Urinary bladder (tissue), 4 donors: ENCODE measurements around the gene LMBRD2. TPM values are rescaled to one million over a fixed set of nuclear protein-coding genes. Genes with fewer than 3 reads are reported as not detected.

Experiments used
- DNase-seq: peaks from one replicate; pipeline ENCODE4 v3.0.0-alpha.2; 2015; ENCODE audit errors: extremely low spot score
- H3K27ac ChIP-seq: one replicate; pipeline ENCODE4 v1.5.1; 2013; ENCODE audit warnings: low read depth, mild to moderate bottlenecking, moderate library complexity
- H3K36me3 ChIP-seq: one replicate; pipeline ENCODE4 v1.6.1; 2013; ENCODE audit warnings: mild to moderate bottlenecking, moderate library complexity; ENCODE audit not compliant: insufficient read depth
- H3K4me1 ChIP-seq: one replicate; pipeline ENCODE4 v1.6.1; 2013; ENCODE audit warnings: mild to moderate bottlenecking, moderate library complexity; ENCODE audit not compliant: insufficient read depth
- H3K4me3 ChIP-seq: one replicate; pipeline ENCODE4 v1.5.1; 2013; ENCODE audit warnings: low read depth, low read length
- WGBS: extraction: QIAGEN DNeasy Blood & Tissue Kit; methylation state at CpG from one replicate; pipeline ENCODE4 v1.1.7; 2013; 5-methylcytosine and 5-hydroxymethylcytosine counted together
- polyA plus RNA-seq: library from polyadenylated mRNA; stranded (reverse); fragments of 200-250 nt; gene quantifications from one replicate; pipeline ENCODE4 v1.2.3, GENCODE V29; 2013
- total RNA-seq: library from RNA; depleted of rRNA; stranded (reverse); fragments of >200 nt; gene quantifications from one replicate; pipeline ENCODE4 v1.2.3, GENCODE V29; 2014
- donor health status: healthy with polysubstance abuse.
- donor health status: healthy.

The LMBRD2 gene
- total and polyA plus RNA-seq, 2 donors, result 5.7 to 31.6 TPM

DNA sequence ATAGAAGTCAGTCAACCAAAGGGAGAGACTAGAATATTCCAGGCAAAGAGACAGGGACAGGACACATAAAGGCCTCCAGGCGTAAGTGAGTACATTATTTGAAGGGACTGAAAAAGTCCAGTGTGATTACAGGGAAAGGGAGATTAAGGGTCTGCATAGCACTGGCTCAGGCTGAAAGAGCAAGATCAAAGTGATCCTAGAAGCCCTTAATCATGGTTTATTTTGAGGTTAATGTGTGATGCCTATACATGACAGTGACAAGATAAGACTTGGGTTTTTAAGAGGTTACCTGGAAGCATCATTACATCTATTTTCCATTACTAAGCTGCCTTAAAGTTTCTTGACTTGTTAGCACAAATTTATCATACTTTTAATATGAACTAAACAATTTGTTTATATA lies 25.8 kb downstream of the LMBRD2 start:
- H3K4me3 ChIP-seq, result no peak overlapping the region
- H3K36me3 ChIP-seq, result peaks cover 1% of the 10 kb centered on the region
- H3K4me1 ChIP-seq, result no peaks in the 10 kb centered on the region
- DNase-seq, result no peak
- H3K27ac ChIP-seq, result no peak overlapping the region
- WGBS, result 88% methylated on average over 1 of the region's 1 CpG

DNA sequence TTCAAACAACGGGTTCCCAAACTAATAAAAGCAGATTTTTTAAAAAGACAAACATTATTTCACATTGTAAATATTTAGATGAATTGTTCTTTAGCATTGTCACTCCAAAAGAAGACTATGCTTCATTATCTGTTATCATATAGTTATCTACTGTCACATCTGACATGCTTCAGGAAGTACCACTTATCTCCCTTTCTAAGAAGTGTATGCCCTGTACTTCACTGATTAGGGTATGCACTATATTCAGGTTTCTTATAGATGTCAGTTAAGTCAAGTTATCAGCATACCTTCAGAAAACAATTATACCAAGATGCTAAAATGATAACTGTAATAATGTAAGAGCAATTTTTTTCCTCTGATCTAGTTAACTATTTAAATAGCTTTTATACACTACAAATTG lies 40.4 kb downstream of the LMBRD2 start:
- peaks cover 6% of the 10 kb centered on the region for H3K36me3 ChIP-seq
- no peak overlapping the region for H3K27ac ChIP-seq
- WGBS, result 66% methylated on average over 1 of the region's 1 CpG
- DNase-seq, result no peak
- H3K4me1 ChIP-seq, result no peaks in the 10 kb centered on the region
- no peak overlapping the region for H3K4me3 ChIP-seq

DNA sequence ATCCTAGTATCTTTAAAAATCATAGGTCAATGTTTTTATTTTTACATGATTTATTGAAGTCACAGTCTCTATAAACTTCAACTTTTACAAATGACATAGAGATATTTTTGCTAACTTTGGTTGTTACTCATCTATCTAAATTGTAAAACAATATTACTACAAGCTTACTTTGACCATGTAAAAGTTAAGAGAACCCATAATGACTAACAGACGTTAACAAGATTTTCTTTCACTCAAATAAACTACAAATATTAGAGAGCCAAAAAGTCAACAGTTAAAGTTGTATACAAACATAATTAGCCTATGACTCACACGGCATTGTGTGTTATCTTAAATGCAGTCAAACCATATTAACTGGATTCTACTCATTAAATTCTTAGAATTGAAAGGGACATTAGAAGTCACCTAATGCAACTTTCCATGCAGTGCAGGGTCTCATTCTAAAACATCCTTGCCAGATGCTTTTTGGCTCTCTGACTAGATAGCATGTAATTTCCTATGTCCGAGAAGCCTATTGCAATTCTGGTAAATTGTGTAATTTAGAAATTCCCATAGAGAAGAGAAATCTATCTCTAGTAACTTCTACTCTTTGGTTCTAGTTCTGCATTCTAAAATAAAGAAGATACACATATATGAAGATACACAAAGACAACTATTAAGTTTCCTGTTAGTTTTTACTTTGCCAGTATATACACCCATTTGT lies 42.8 kb downstream of the LMBRD2 start:
- DNase-seq, result no peak
- Histone ChIP-seq H3K36me3 (peaks cover 7% of the 10 kb centered on the region), H3K4me3 (no peak overlapping the region), H3K4me1 (no peaks in the 10 kb centered on the region), H3K27ac (no peak overlapping the region)
- 59% methylated on average over 3 of the region's 3 CpGs for WGBS

DNA sequence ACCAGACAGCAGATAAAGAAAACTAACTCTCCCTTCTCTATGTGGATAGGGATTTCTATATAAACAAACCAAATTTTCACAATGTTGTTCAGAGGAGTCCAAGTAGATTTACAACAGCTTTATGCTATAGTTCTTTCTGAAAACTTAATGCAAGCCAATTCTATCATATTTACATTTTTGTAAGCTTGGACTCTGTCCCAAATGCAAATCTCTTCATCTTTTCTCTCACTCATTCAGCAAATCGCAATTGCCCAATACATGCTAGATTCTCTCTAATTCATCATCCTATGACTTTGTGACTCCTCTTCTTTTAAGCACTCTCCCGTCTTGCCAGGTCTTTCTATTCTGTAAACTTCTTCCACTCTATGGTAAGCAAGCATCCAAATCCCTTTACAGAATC lies 45.9 kb downstream of the LMBRD2 start:
- H3K27ac ChIP-seq, result no peak overlapping the region
- no peaks in the 10 kb centered on the region for H3K4me1 ChIP-seq
- 54% methylated on average over 2 of the region's 2 CpGs for WGBS
- no peak for DNase-seq
- no peak overlapping the region for H3K4me3 ChIP-seq
- H3K36me3 ChIP-seq, result peaks cover 7% of the 10 kb centered on the region

DNA sequence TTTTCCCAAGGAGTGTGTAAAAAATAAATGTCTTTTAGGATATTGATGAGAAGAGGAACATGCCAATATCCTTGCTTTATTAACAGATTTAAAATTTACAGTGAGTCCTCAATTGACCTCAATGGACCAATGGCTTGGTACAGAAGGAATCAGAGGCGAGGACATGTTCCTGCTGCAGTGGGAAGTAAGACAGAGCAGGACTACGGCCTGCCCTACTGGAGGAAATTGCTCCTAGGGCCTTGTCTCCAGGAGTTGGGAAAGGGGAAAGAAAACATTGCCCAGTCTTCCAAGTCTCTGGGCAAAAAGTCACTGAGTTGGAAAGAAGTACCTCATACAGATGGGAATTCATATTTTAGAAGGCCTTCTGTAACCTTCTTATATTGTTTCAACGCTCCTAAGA lies 51.9 kb downstream of the LMBRD2 start:
- WGBS, result 86% methylated on average over 3 of the region's 3 CpGs
- no peak for DNase-seq
- Histone ChIP-seq H3K27ac (no peak overlapping the region), H3K4me1 (no peaks in the 10 kb centered on the region), H3K36me3 (no peaks in the 10 kb centered on the region), H3K4me3 (no peak overlapping the region)

DNA sequence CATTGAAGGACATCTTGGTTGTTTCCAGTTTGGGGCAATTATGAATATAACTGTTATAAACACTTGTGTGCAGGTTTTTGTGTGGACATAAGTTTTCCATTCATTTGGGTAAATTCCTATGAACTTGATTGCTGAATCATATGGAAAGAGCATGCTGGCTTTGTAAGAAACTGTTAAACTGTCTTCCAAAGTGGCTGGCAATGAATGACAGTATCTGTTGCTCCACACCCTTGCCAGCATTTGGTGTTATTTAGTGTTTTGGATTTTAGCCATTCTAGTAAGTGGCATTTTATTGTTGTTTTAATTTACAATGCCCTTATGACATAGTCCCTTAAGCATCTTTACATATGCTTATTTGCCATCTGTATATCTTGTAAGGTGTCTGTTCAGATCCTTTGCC lies 55.2 kb downstream of the LMBRD2 start:
- no peak overlapping the region for H3K27ac ChIP-seq
- no peaks in the 10 kb centered on the region for H3K4me1 ChIP-seq
- H3K4me3 ChIP-seq, result no peak overlapping the region
- no peaks in the 10 kb centered on the region for H3K36me3 ChIP-seq
- DNase-seq, result no peak

DNA sequence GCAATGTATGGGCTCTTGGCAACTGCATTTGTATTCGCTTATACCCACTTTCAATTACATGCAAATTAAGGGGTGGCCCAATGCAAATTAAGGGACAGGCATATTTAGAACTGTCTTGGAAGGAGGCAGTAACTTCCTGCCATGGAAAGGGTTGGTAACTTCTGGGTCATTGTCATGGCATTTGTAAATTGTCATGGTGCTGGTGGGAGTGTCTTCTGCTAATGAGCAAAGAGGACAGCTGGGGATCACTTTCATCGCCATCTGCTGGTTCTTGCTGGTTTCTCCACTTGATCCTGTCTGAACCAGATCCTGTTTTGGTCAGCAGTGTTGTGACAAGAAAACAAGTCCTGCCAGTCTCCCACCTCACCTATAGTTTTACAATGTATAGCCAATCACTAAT lies 61.7 kb downstream of the LMBRD2 start:
- H3K4me3 ChIP-seq, result no peak overlapping the region
- 67% methylated on average over 2 of the region's 2 CpGs for WGBS
- DNase-seq, result no peak
- H3K27ac ChIP-seq, result no peak overlapping the region
- H3K36me3 ChIP-seq, result no peaks in the 10 kb centered on the region
- no peaks in the 10 kb centered on the region for H3K4me1 ChIP-seq

DNA sequence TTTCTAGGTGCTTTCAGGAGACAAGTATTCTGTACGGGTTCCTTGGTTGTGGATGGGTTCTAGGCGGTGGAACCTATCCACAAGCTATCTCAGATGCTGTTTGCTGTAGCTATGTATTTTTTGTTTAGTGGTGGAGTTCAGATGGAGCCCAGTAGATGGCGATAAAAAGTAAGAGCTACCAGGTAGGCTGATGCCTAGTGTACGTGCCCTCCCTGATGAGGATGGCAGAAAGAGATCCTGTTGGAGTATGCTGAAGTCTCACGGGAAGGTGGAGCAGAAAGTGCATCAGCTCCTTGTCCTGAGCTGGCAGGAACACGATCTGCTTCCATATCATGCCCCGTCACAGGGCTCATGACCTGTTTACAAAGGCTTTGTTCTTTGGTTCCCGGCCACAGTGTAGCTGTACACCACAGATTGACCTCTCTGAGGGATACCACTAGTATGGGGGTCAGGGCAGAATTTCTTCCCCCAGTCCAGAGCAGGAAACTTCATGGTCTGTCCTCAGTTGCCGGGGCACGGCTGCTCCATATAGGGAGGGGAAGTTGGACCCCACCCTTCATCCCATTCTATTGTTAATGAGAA lies 72.4 kb downstream of the LMBRD2 start:
- WGBS, result 20% methylated on average over 10 of the region's 10 CpGs
- H3K4me3 ChIP-seq, result no peak overlapping the region
- H3K4me1 ChIP-seq, result no peaks in the 10 kb centered on the region
- no peaks in the 10 kb centered on the region for H3K36me3 ChIP-seq
- no peak overlapping the region for H3K27ac ChIP-seq
- DNase-seq, result no peak

DNA sequence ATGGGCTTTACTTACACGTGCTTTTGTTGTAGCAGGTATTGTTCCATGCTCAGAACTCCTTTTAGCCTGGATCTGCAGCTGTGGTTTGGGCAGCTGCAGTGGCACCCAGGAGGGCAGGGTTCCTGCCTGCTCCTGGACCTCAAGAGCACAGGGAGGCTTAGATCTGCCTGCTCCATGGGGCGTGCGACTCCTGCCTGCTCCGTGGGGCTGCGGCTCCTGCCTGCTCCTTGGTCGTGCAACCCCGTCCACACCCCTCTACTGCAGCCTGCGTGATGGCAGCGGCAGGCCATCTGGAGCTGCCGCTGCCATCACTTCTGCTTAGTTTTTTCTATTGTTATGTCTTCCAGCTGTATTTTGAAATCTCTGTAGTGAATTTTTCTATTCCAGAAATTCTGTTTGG lies 73.3 kb downstream of the LMBRD2 start:
- H3K4me3 ChIP-seq, result no peak overlapping the region
- H3K36me3 ChIP-seq, result no peaks in the 10 kb centered on the region
- no peak overlapping the region for H3K27ac ChIP-seq
- 54% methylated on average over 10 of the region's 10 CpGs for WGBS
- no peaks in the 10 kb centered on the region for H3K4me1 ChIP-seq
- no peak for DNase-seq

DNA sequence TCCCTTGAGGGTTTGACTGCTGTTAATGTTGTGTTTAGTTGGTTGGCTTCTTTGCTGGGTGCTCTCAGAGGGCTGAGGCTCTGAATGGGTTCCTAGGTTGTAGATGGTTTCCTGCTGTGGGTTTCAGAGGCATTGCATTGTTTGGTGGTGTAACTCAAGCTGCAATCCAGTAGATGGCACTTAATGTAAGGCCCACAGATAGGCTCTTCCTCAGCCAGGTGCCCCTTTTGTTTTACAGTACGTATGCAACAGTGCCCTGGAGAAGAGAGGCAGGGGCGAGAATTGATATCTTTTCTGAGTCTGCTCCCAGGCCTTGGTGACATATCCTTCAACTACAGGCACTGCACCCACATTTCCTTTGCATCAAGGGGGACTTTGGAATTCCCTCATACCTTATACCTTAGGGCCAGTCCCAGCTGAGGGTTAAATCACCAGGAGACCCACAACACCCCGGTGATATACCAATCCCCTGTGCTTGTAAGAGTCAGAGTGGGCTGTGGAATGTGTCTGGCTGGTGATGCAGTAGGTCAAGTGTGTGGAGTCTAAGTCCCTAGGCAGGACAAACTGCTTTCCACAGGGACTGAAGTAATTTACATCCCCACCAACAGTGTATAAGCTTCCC lies 78.0 kb downstream of the LMBRD2 start:
- H3K27ac ChIP-seq, result no peak overlapping the region
- 61% methylated on average over 3 of the region's 3 CpGs for WGBS
- no peak overlapping the region for H3K4me3 ChIP-seq
- no peaks in the 10 kb centered on the region for H3K36me3 ChIP-seq
- no peaks in the 10 kb centered on the region for H3K4me1 ChIP-seq
- DNase-seq, result no peak

DNA sequence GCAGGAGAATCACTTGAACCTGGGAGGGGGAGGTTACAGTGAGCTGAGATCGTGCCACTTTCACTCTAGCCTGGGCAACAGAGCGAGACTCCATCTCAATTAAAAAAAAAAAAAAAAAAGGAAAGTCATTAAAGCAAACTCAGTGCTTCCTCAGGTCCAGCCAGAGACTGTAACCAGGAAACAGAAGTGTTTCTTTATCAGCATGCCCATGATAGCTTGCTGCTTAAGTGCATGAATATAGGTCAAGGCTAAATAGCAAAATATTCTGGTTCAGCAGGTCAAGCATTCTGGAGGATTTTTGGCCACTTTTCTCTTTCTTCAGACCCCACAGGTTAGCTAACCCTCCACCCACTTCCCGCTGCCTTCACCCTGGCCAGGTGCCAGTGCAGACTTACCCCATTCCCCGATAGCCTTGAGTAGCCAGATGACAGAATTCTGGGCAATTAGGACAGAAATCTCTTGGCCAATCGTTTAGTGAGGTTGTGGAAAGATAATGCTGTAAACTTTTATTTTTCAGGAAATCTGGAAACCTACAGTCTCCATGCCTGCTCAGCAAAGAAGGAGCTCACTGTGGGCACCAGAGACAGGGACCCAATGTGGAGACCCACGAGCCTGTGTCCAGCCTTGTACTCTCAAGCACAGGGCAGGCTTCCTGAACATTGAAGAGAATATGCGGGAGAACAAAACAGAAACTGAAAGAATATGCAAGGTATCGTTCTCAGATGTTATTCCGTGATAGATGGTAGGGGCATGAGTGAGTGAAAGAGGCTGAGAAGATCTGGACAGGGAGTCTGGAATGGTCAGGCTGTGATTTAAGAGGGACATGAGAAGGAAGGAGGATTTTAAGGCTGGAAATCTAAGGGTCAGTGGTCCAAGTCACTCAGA lies 80.8 kb downstream of the LMBRD2 start:
- Histone ChIP-seq H3K27ac (no peak overlapping the region), H3K4me1 (no peaks in the 10 kb centered on the region), H3K4me3 (no peak overlapping the region), H3K36me3 (no peaks in the 10 kb centered on the region)
- no peak for DNase-seq
- WGBS, result 58% methylated on average over 9 of the region's 9 CpGs

DNA sequence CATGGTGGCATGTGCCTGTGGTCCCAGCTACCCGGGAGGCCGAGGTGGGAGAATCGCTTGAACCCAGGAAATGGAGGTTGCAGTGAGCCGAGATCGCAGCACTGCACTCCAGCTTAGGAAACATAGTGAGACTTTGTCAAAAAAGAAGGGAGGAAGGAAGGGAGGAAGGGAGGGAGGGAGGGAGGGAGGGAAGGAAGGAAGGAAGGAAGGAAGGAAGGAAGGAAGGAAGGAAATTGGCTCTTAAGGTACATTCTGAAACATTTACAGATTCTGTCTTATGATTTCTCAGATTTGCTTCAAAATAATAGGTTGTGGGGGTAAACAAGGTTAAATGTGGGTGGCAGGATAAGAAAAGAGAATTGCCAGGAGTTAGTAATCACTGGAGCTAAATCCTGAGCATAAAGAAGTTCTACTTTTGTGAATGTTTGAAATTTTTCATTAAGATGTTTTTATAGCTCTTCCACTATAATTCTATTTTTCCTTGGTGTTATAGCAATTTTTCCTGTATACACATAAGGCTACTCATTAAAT lies 82.9 kb downstream of the LMBRD2 start:
- no peaks in the 10 kb centered on the region for H3K36me3 ChIP-seq
- 95% methylated on average over 5 of the region's 5 CpGs for WGBS
- no peak overlapping the region for H3K27ac ChIP-seq
- no peak overlapping the region for H3K4me3 ChIP-seq
- DNase-seq, result no peak
- H3K4me1 ChIP-seq, result no peaks in the 10 kb centered on the region

DNA sequence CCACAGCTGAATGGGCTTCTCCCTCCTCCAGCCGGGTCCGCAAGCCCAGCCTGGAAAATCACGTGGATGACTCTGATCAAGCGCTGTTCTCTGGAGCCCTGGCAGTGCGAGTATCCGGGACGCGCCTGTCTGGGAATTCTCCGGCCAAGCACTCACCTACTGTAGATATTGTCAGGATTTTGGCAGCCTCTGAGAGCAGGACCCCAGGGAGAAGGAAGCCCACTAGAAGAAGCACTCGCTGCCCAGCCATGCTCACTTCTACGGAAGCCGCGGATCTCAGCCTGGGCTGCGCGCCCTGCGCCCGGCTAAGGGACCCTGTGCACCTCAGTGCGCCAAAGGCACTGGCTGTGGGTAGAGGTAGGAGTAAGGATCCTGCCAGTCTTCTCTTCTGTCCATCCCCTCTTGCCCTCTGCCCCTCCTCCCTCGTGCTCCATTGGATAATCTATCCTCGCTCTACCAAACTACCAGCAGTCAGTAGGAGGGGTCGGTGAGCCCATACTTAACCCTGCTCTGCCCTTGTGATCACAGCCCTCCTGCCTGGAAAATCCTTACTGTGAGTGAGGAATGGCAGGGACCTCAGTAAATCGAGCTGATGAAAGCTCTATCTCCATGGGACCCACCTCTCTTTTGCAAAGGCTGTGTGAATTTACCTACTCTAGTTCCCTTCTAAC lies 85.0 kb downstream of the LMBRD2 start, which contains the start of gene UGT3A2:
UGT3A2 (minus strand) TSS at position 343 of the 671 bp plus-strand sequence; CDS start at position 250, 93 bp downstream.
- Histone ChIP-seq H3K4me3 (no peak within 1 kb of the TSS), H3K27ac (no peak within 1 kb of the TSS), H3K36me3 (no peaks in the 10 kb centered on the region), H3K4me1 (no peaks in the 10 kb centered on the region)
- WGBS, result under 1% methylated on average over 22 of the region's 22 CpGs
- no peak for DNase-seq
